CD14-positive monocyte (primary cell): ENCODE measurements around the gene PTOV1. TPM values are rescaled to one million over a fixed set of nuclear protein-coding genes. Genes with fewer than 3 reads are reported as not detected.
"Not testable (repeated sequence)": the region's sequence is repeated elsewhere in the genome, so short reads cannot be mapped to it uniquely, and the experiment has no call there.

Experiments used
- DNase-seq, 3 donors: peaks; one replicate each; pipeline ENCODE4 v3.0.0-alpha.2; 2011 to 2022
- H2AFZ ChIP-seq: 2 replicates; pipeline ENCODE4 v1.6.0; 2012; ENCODE audit warnings: mild to moderate bottlenecking, low read depth, low read length, inconsistent platforms; ENCODE audit not compliant: insufficient read depth, poor library complexity, severe bottlenecking
- H3K27ac ChIP-seq, 2 donors: 1 replicate in 1 of 2; 2 replicates in 1 of 2; pipeline ENCODE4 v1.5.1; 2012 to 2013; ENCODE audit warnings: low read length in 2 of 2, control low read depth in 1 of 2, inconsistent platforms in 1 of 2, low read depth in 1 of 2, mild to moderate bottlenecking in 1 of 2
- H3K27me3 ChIP-seq, 2 donors: one replicate each; pipeline versions ENCODE4 v1.6.0 to v1.6.1; 2011 to 2013; ENCODE audit warnings: low read length in 2 of 2; ENCODE audit not compliant: control insufficient read depth in 2 of 2, insufficient read depth in 2 of 2
- H3K36me3 ChIP-seq, 2 donors: replicated peaks in 1 of 2; 1 replicate in 1 of 2; 2 replicates in 1 of 2; pipeline versions ENCODE4 v1.5.1 to v1.6.1; 2012 to 2013; ENCODE audit warnings: low read length in 2 of 2, control low read depth in 1 of 2, inconsistent platforms in 1 of 2, mild to moderate bottlenecking in 1 of 2; ENCODE audit not compliant: insufficient read depth in 2 of 2, control insufficient read depth in 1 of 2
- H3K4me1 ChIP-seq, 2 donors: 1 replicate in 1 of 2; 2 replicates in 1 of 2; pipeline versions ENCODE4 v1.5.1 to v1.6.1; 2012 to 2013; ENCODE audit warnings: low read length in 2 of 2, control low read depth in 1 of 2, inconsistent platforms in 1 of 2, mild to moderate bottlenecking in 1 of 2, moderate library complexity in 1 of 2; ENCODE audit not compliant: insufficient read depth in 2 of 2, control insufficient read depth in 1 of 2
- H3K4me2 ChIP-seq: replicated peaks from 2 replicates; pipeline ENCODE3; 2012; ENCODE audit warnings: low read length, moderate library complexity, mild to moderate bottlenecking; ENCODE audit not compliant: poor library complexity, severe bottlenecking; ENCODE audit errors: extremely low read depth
- H3K4me3 ChIP-seq, 3 experiments: fragments of 200-600 bp in 1 of 3; sonication (generic) in 1 of 3; replicated peaks in 1 of 3; 1 replicate in 2 of 3; 2 replicates in 1 of 3; pipeline ENCODE4 v1.5.1; 2011 to 2013; ENCODE audit warnings: low read length in 3 of 3, mild to moderate bottlenecking in 3 of 3, control low read depth in 2 of 3, low read depth in 2 of 3, inconsistent platforms in 1 of 3, moderate library complexity in 1 of 3
- H3K79me2 ChIP-seq: 2 replicates; pipeline ENCODE4 v1.6.0; 2012; ENCODE audit warnings: mild to moderate bottlenecking, control low read depth, inconsistent platforms, low read length, moderate library complexity; ENCODE audit not compliant: insufficient read depth
- H3K9ac ChIP-seq: 2 replicates; pipeline ENCODE4 v1.6.0; 2017; ENCODE audit warnings: low read length, mild to moderate bottlenecking; ENCODE audit not compliant: insufficient read depth, poor library complexity, severe bottlenecking
- H3K9me3 ChIP-seq, 2 donors: replicated peaks in 1 of 2; 1 replicate in 1 of 2; 2 replicates in 1 of 2; pipeline versions ENCODE4 v1.5.1 to v1.6.1; 2012 to 2013; ENCODE audit warnings: low read length in 2 of 2, control low read depth in 1 of 2; ENCODE audit not compliant: control insufficient read depth in 1 of 2, insufficient read depth in 1 of 2
- H4K20me1 ChIP-seq: 2 replicates; pipeline ENCODE4 v1.6.0; 2012; ENCODE audit warnings: mild to moderate bottlenecking, low read length, control low read depth, moderate library complexity; ENCODE audit not compliant: insufficient read depth
- H3K27ac Mint-ChIP-seq, 7 donors: one replicate each; pipeline ENCODE4 v1.8.0; 2020; ENCODE audit warnings: mild to moderate bottlenecking in 7 of 7, mixed read lengths in 7 of 7, moderate library complexity in 6 of 7, inconsistent platforms in 2 of 7
- H3K27me3 Mint-ChIP-seq, 3 donors: one replicate each; pipeline ENCODE4 v1.8.0; 2021 to 2022; ENCODE audit warnings: low read depth in 3 of 3, mild to moderate bottlenecking in 3 of 3, mixed read lengths in 3 of 3, moderate library complexity in 3 of 3, inconsistent platforms in 1 of 3
- H3K36me3 Mint-ChIP-seq, 2 donors: one replicate each; pipeline ENCODE4 v1.8.0; 2020; ENCODE audit warnings: mixed read lengths in 2 of 2, inconsistent platforms in 1 of 2, mild to moderate bottlenecking in 1 of 2
- H3K4me1 Mint-ChIP-seq: one replicate; pipeline ENCODE4 v1.8.0; 2020; ENCODE audit warnings: mild to moderate bottlenecking, mixed read lengths
- H3K4me3 Mint-ChIP-seq, 2 donors: one replicate each; pipeline ENCODE4 v1.8.0; 2020; ENCODE audit warnings: mild to moderate bottlenecking in 2 of 2, mixed read lengths in 2 of 2, moderate library complexity in 1 of 2
- H3K9me3 Mint-ChIP-seq, 7 donors: one replicate each; pipeline ENCODE4 v1.8.0; 2020 to 2022; ENCODE audit warnings: mixed read lengths in 7 of 7, mild to moderate bottlenecking in 6 of 7, moderate library complexity in 6 of 7, inconsistent platforms in 2 of 7
- CTCF ChIP-seq: fragments of 200-600 bp; IDR thresholded peaks from one replicate; pipeline ENCODE4 v1.8.0; 2022; ENCODE audit warnings: antibody characterized with exemption, mild to moderate bottlenecking
- WGBS: methylation state at CpG from one replicate; pipeline ENCODE4 v1.1.5; 2013; ENCODE audit warnings: missing lambda C conversion rate; ENCODE audit not compliant: insufficient coverage; 5-methylcytosine and 5-hydroxymethylcytosine counted together
- intact Hi-C, 2 donors: fragments of 100-400 bp; cut with micrococcal nuclease; formaldehyde crosslinking; loops; one replicate each; pipeline versions ENCODE4 v1.15.0 to v1.15.1; 2023
- polyA plus RNA-seq, 3 donors: library from polyadenylated mRNA; depleted of rRNA in 1 of 3; unstranded in 2 of 3; stranded (reverse) in 1 of 3; fragments of 300-500 nt in 2 of 3; fragments of >200 nt in 1 of 3; fragmentation: Illumina TruSeq in 2 of 3; gene quantifications; 1 replicate in 2 of 3; 2 replicates in 1 of 3; pipeline ENCODE4 v1.2.3, GENCODE V29; 2012 to 2021

The PTOV1 gene
- polyA plus RNA-seq, 3 donors = 18.3 to 67.9 (median 31.2) TPM

- Histone ChIP-seq H3K4me2 (peak overlapping the region; percentile 97), H2AFZ (peak overlapping the region; percentile 91), H3K27me3 (no peaks in the 10 kb centered on the region), H3K9me3 (no peaks in the 10 kb centered on the region), H3K79me2 (peaks cover 45% of the 10 kb centered on the region), H4K20me1 (peaks cover 33% of the 10 kb centered on the region), H3K4me3 (peak overlapping the region; percentile 70 to 100 (median 89)), H3K36me3 (peaks cover 20 to 23% of the 10 kb centered on the region in 2 donors), H3K9ac (peak overlapping the region; percentile 87), H3K4me1 (peaks cover 23 to 27% of the 10 kb centered on the region in 2 donors), H3K27ac (peak overlapping the region; percentile 0 to 93)
- Mint-ChIP-seq H3K4me1 (peaks cover 20% of the 10 kb centered on the region), H3K4me3 (peak overlapping the region; percentile 96 to 100), H3K9me3 (no peaks in the 10 kb centered on the region), H3K27ac (peak overlapping the region; percentile 97 to 100 (median 99)), H3K36me3 (peaks cover 19 to 31% of the 10 kb centered on the region in 2 donors), H3K27me3 (peaks cover 0 to 8% (median 0%) of the 10 kb centered on the region in 3 donors)
- WGBS = 53% methylated on average over 13 of the region's 16 CpGs
- peak in 2 of 3 donors; percentile 46 to 50 for DNase-seq
- TF ChIP-seq CTCF = no peak
- intact Hi-C loops = loop anchor here (2.0 to 5.0 kb wide), 4 partner anchors 32 to 52 kb away; partner anchors contain the start of genes PTOV1 (in 2 of the 2), AP2A1 (in 1 of the 2) and PNKP (in 1 of the 2)
Measured at GRCh38 chr19:49818649-49819370, 32.1 kb upstream of the PTOV1 start.

- H3K9ac ChIP-seq, H2AFZ ChIP-seq, DNase-seq, H3K9me3 Mint-ChIP-seq, H3K9me3 ChIP-seq, H3K27me3 ChIP-seq, H3K27me3 Mint-ChIP-seq: not testable (repeated sequence)
- 100% methylated on average over 2 of the region's 7 CpGs for WGBS
- Mint-ChIP-seq H3K36me3 (peaks cover 23 to 39% of the 10 kb centered on the region in 2 donors), H3K27ac (peak overlapping the region in 5 of 7 donors; percentile 15 to 100 (median 97)), H3K4me3 (peak overlapping the region; percentile 96 to 100), H3K4me1 (peaks cover 20% of the 10 kb centered on the region)
- intact Hi-C loops = loop anchor here (2.0 to 5.0 kb wide), 4 partner anchors 31 to 53 kb away; partner anchors contain the start of genes PTOV1 (in 2 of the 2), AP2A1 (in 1 of the 2) and PNKP (in 1 of the 2)
- H3K79me2 ChIP-seq = peaks cover 52% of the 10 kb centered on the region
- H3K27ac ChIP-seq = peak overlapping the region in 1 of 2 donors; percentile 93
- peaks cover 19 to 22% of the 10 kb centered on the region in 2 donors for H3K4me1 ChIP-seq
- peak overlapping the region; percentile 97 for H3K4me2 ChIP-seq
- H3K36me3 ChIP-seq = peaks cover 25 to 29% of the 10 kb centered on the region in 2 donors
- H3K4me3 ChIP-seq = peak overlapping the region in 1 of 3 experiments; percentile 100
- H4K20me1 ChIP-seq = peaks cover 41% of the 10 kb centered on the region
Measured at GRCh38 chr19:49819452-49820115, 31.4 kb upstream of the PTOV1 start.
